Stomach (tissue), 4 donors: ENCODE results near the gene CACNA2D3.

Experiments used
- POLR2A ChIP-seq, 4 donors: fragments of 450-650 bp; IDR thresholded peaks; one replicate each; pipeline ENCODE4 v1.6.1; 2016; ENCODE audit warnings: antibody characterized with exemption in 4 of 4, control low read depth in 2 of 4, mild to moderate bottlenecking in 1 of 4, moderate library complexity in 1 of 4
- TF ChIP-seq, protein P1 (sequence below), 7 experiments: fragments of 450-650 bp in 4 of 7; fragments of 200-600 bp in 3 of 7; sonication (generic) in 3 of 7; IDR thresholded peaks; one replicate each; pipeline ENCODE4 v1.5.1; 2016 to 2019; ENCODE audit warnings: antibody characterized with exemption in 7 of 7, control low read depth in 2 of 7, mild to moderate bottlenecking in 1 of 7

DNA sequence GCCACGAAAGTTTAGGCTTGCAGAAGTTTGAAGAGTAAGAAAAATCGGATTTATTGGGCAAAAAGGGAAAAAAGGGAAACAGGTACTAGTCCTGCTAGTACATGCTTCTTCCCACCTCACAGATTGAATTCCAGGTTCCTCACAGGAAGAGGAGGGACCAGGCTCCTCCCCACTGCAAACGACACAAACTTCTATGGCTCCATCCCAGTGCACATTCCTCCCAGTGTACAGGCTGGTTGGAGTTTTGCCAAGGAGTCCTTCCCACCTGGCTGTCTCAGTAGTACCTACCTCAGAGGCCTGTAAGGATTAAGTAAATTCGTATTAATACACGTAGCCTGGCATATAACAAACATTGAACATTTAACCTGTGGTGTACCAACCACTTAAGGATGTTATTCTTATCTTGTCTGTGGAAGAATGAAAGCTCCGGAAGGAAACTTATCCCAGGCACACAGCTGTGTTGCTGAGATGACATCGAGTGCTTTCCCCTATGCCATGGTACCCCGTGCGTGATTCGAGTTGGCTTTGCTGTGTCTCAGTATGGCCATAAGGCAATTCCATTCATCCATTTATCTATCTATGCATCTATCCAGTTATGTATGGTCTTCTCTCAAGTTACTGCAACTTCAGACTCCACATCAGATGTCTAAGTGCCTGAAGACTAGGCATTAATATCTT lies 511.2 kb downstream of the CACNA2D3 start:
- TF ChIP-seq, protein P1, sequence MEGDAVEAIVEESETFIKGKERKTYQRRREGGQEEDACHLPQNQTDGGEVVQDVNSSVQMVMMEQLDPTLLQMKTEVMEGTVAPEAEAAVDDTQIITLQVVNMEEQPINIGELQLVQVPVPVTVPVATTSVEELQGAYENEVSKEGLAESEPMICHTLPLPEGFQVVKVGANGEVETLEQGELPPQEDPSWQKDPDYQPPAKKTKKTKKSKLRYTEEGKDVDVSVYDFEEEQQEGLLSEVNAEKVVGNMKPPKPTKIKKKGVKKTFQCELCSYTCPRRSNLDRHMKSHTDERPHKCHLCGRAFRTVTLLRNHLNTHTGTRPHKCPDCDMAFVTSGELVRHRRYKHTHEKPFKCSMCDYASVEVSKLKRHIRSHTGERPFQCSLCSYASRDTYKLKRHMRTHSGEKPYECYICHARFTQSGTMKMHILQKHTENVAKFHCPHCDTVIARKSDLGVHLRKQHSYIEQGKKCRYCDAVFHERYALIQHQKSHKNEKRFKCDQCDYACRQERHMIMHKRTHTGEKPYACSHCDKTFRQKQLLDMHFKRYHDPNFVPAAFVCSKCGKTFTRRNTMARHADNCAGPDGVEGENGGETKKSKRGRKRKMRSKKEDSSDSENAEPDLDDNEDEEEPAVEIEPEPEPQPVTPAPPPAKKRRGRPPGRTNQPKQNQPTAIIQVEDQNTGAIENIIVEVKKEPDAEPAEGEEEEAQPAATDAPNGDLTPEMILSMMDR (IDR thresholded peaks at IDR 0.05): no peak
- no peak for TF ChIP-seq POLR2A (IDR thresholded peaks at IDR 0.05)
